ENCODE data around the gene SSH2. TPM values are rescaled to one million over a fixed set of nuclear protein-coding genes. Genes with fewer than 3 reads are reported as not detected.

Gene SSH2
- total and polyA plus RNA-seq, 9 of the 15 experiments (the other 6 are each of a cell fraction or from before 2014, with no cell fraction given) = 3.9 to 16.1 (median 10.2) TPM

GRCh38 chr17:29732613-29733012 lies 197.4 kb downstream of the SSH2 start:
- H3K4me1 ChIP-seq (replicated peaks in 1 of 2; ENCODE audit: control insufficient read depth in 2 of 2, insufficient read depth in 2 of 2, low read length in 2 of 2) = peaks cover 10 to 22% of the 10 kb centered on the region in 2 experiments; a peak in 4 of 5 replicates
- H3K27ac ChIP-seq (ENCODE audit: extremely low read depth, low read depth, low read length) = peak overlapping the region; percentile 0; the same call in 1 of the 3 replicates
- no peaks in the 10 kb centered on the region for H3K9me1 ChIP-seq (ENCODE audit: control insufficient read depth, insufficient read depth, low read length)
- no peaks in the 10 kb centered on the region for H3K36me3 ChIP-seq (ENCODE audit: control insufficient read depth, insufficient read depth, low read length)
- 0 out of 2 replicates have a peak, but pooled peaks cover 5% of the 10 kb centered on the region for H3K9me3 ChIP-seq (replicated peaks; ENCODE audit: control insufficient read depth, insufficient read depth, low read depth, low read length)
- H2AFZ ChIP-seq (ENCODE audit: low read depth, low read length) = peak overlapping the region; percentile 29; the same call in 1 of the 2 replicates
- peak; percentile 77 for ATAC-seq
- no peaks in the 10 kb centered on the region for H3K27me3 ChIP-seq (ENCODE audit: control insufficient read depth in 2 of 2, insufficient read depth in 2 of 2, low read length in 2 of 2)
- no peak overlapping the region for H3K4me3 ChIP-seq
- no peak for TF ChIP-seq SAFB2 (IDR thresholded peaks at IDR 0.05; ENCODE audit: borderline replicate concordance, low read depth, low read length, severe bottlenecking)
- peak; percentile 33 for TF ChIP-seq CBFA2T3 (IDR thresholded peaks at IDR 0.05)
- peak overlapping the region in 1 of 2 experiments; percentile 26; a peak in 1 of 4 replicates for H3K9ac ChIP-seq (ENCODE audit: insufficient read depth in 1 of 2, low read depth in 2 of 2, low read length in 2 of 2)
- DNase-seq (ENCODE audit: extremely low read depth in 1 of 4, low spot score in 3 of 4) = peak in 1 of 4 experiments; percentile 35
- H3K4me2 ChIP-seq (ENCODE audit: insufficient read depth, low read length) = no peak overlapping the region
- 7% methylated on average over 5 of the region's 5 CpGs for WGBS (ENCODE audit: insufficient coverage, low coverage, missing lambda C conversion rate)
- CTCF ChIA-PET (ENCODE audit: low intra/inter-chr PET ratio) = no interaction called here
- intact Hi-C loops (cut with micrococcal nuclease) (no loop called here), in situ Hi-C loops (cut with MboI) (no loop called here)
- BruUV-seq (replicated peaks) = no TSS peak
- no peaks in the 10 kb centered on the region for H4K20me1 ChIP-seq (replicated peaks; ENCODE audit: control insufficient read depth, insufficient read depth, low read length)
- peak; percentile 49 for FAIRE-seq
- H3K79me2 ChIP-seq (ENCODE audit: control insufficient read depth, insufficient read depth, low read length) = no peaks in the 10 kb centered on the region
- POLR2A ChIA-PET = interaction anchor here (0.6 to 2.5 kb wide), 6 partner anchors 10 to 352 kb away, joined by 3 to 9 read pairs (median 3); no protein-coding TSS in a partner anchor

GRCh38 chr17:29732209-29732608 lies 197.8 kb downstream of the SSH2 start:
- ATAC-seq (no peak), FAIRE-seq (no peak), DNase-seq (ENCODE audit: extremely low read depth in 1 of 4, low spot score in 3 of 4) (no peak)
- Histone ChIP-seq H3K27me3 (ENCODE audit: control insufficient read depth in 2 of 2, insufficient read depth in 2 of 2, low read length in 2 of 2) (no peaks in the 10 kb centered on the region), H3K9ac (ENCODE audit: insufficient read depth in 1 of 2, low read depth in 2 of 2, low read length in 2 of 2) (peak overlapping the region in 1 of 2 experiments; percentile 26; a peak in 1 of 4 replicates), H3K36me3 (ENCODE audit: control insufficient read depth, insufficient read depth, low read length) (no peaks in the 10 kb centered on the region), H2AFZ (ENCODE audit: low read depth, low read length) (no peak overlapping the region), H3K9me3 (replicated peaks; ENCODE audit: control insufficient read depth, insufficient read depth, low read depth, low read length) (0 out of 2 replicates have a peak, but pooled peaks cover 5% of the 10 kb centered on the region), H3K4me2 (ENCODE audit: insufficient read depth, low read length) (no peak overlapping the region), H3K4me3 (no peak overlapping the region), H3K9me1 (ENCODE audit: control insufficient read depth, insufficient read depth, low read length) (no peaks in the 10 kb centered on the region), H3K27ac (ENCODE audit: extremely low read depth, low read depth, low read length) (peak overlapping the region; percentile 0; the same call in 1 of the 3 replicates), H4K20me1 (replicated peaks; ENCODE audit: control insufficient read depth, insufficient read depth, low read length) (no peaks in the 10 kb centered on the region), H3K4me1 (replicated peaks in 1 of 2; ENCODE audit: control insufficient read depth in 2 of 2, insufficient read depth in 2 of 2, low read length in 2 of 2) (peaks cover 11 to 26% of the 10 kb centered on the region in 2 experiments; a peak in 4 of 5 replicates), H3K79me2 (ENCODE audit: control insufficient read depth, insufficient read depth, low read length) (no peaks in the 10 kb centered on the region)
- WGBS (ENCODE audit: insufficient coverage, low coverage, missing lambda C conversion rate) = 0% methylated on average over 1 of the region's 1 CpG
- POLR2A ChIA-PET = interaction anchor here (2.5 kb wide), 1 partner anchor 10 kb away, joined by 9 read pairs; no protein-coding TSS in a partner anchor
- intact Hi-C loops (cut with micrococcal nuclease) = no loop called here
- CTCF ChIA-PET (ENCODE audit: low intra/inter-chr PET ratio) = no interaction called here
- in situ Hi-C loops (cut with MboI) = no loop called here
- TF ChIP-seq CTBP1 (IDR thresholded peaks at IDR 0.05; ENCODE audit: borderline replicate concordance) = no peak
- TF ChIP-seq NFIX (CRISPR knock-in tag; IDR thresholded peaks at IDR 0.05; ENCODE audit: low read depth) = no peak
- no peak for TF ChIP-seq THRAP3 (IDR thresholded peaks at IDR 0.05; ENCODE audit: borderline replicate concordance)
- TF ChIP-seq E2F8 (IDR thresholded peaks at IDR 0.05; ENCODE audit: low read depth, partially characterized antibody) = no peak
- no peak for TF ChIP-seq RNF219 (CRISPR knock-in tag; IDR thresholded peaks at IDR 0.05)
- TF ChIP-seq MAFK (IDR thresholded peaks at IDR 0.05; ENCODE audit: low read length) = no peak
- no peak for TF ChIP-seq POLR3A (IDR thresholded peaks at IDR 0.05; ENCODE audit: borderline replicate concordance, extremely low read depth, insufficient read depth, insufficient read length)
- TF ChIP-seq ZNF75A (CRISPR knock-in tag; IDR thresholded peaks at IDR 0.05) = no peak
- TF ChIP-seq MED1 (CRISPR knock-in tag; IDR thresholded peaks at IDR 0.05; ENCODE audit: borderline replicate concordance) = no peak
- no TSS peak for BruUV-seq (replicated peaks)
